K562 (cell line): Measurements from ENCODE around the gene BIRC7. TPM values are rescaled to one million over a fixed set of nuclear protein-coding genes. Genes with fewer than 3 reads are reported as not detected.

ENCODE experiments used
- ATAC-seq: fragments of 200-7000 bp; cut with Tn5 transposase; 3 replicates; pipeline ENCODE4 v1.9.1; 2020; ENCODE audit warnings: moderate library complexity
- BruUV-seq: library from RNA; stranded (reverse); fragments of 400-500 nt; replicated peaks from 2 replicates; lab custom pipeline; 2021; lab: Mats Ljungman, UMichigan
- CTCF ChIA-PET: fragments of 300-600 bp; formaldehyde crosslinking; extraction: SDS; loops from one replicate; lab custom pipeline; 2021; ENCODE audit warnings: low intra/inter-chr PET ratio; lab: Yijun Ruan, JAX
- POLR2A ChIA-PET: fragments of 300-600, 350-650 bp; sonication (Branson Sonifier 250); formaldehyde crosslinking; extraction: SDS; loops from one replicate; lab custom pipeline; 2021; ENCODE audit warnings: antibody characterized with exemption, inconsistent platforms; lab: Yijun Ruan, JAX
- DNase-seq, 4 experiments: peaks; one replicate each; pipeline versions ENCODE4 v3.0.0 to v3.0.0-alpha.2; 2011 to 2018; ENCODE audit warnings: low spot score in 3 of 4, mixed read lengths in 3 of 4; ENCODE audit errors: extremely low read depth in 1 of 4
- FAIRE-seq: peaks from 2 replicates; lab custom pipeline; 2011; peaks lifted over from hg19 to GRCh38; lab: Jason Lieb, UNC
- H2AFZ ChIP-seq: 2 replicates; pipeline ENCODE4 v1.6.0; 2011; ENCODE audit warnings: low read depth, low read length, control low read depth, inconsistent platforms
- H3K27ac ChIP-seq: fragments of 200-600 bp; 3 replicates; pipeline ENCODE4 v1.8.0; 2011; ENCODE audit warnings: low read depth, mild to moderate bottlenecking, control low read depth, inconsistent platforms, low read length, moderate library complexity, mixed read lengths; ENCODE audit errors: extremely low read depth
- H3K27me3 ChIP-seq, 2 experiments: fragments of 300-600 bp in 1 of 2; 2 replicates in 1 of 2; 3 replicates in 1 of 2; pipeline versions ENCODE4 v1.6.0 to v1.8.0; 2011; ENCODE audit warnings: inconsistent platforms in 2 of 2, low read length in 2 of 2, mild to moderate bottlenecking in 1 of 2, mixed read lengths in 1 of 2, moderate library complexity in 1 of 2; ENCODE audit not compliant: control insufficient read depth in 2 of 2, insufficient read depth in 2 of 2
- H3K36me3 ChIP-seq: fragments of 300-600 bp; 3 replicates; pipeline ENCODE4 v1.8.0; 2011; ENCODE audit warnings: mild to moderate bottlenecking, low read length, inconsistent platforms; ENCODE audit not compliant: control insufficient read depth, insufficient read depth
- H3K4me1 ChIP-seq, 2 experiments: fragments of 200-600 bp in 1 of 2; replicated peaks in 1 of 2; 2 replicates in 1 of 2; 3 replicates in 1 of 2; pipeline versions ENCODE4 v1.5.1 to v1.8.0; 2011; ENCODE audit warnings: inconsistent platforms in 2 of 2, low read length in 2 of 2, mild to moderate bottlenecking in 1 of 2, mixed read lengths in 1 of 2, moderate library complexity in 1 of 2; ENCODE audit not compliant: control insufficient read depth in 2 of 2, insufficient read depth in 2 of 2
- H3K4me2 ChIP-seq: 2 replicates; pipeline ENCODE4 v1.6.1; 2011; ENCODE audit warnings: low read length, control low read depth, inconsistent platforms, mixed read lengths; ENCODE audit not compliant: insufficient read depth
- H3K4me3 ChIP-seq: fragments of 200-600 bp; sonication (generic), shearing (Covaris generic); 2 replicates; pipeline ENCODE4 v1.5.1; 2016; ENCODE audit warnings: control low read depth, inconsistent platforms
- H3K79me2 ChIP-seq: fragments of 200-600 bp; 3 replicates; pipeline ENCODE4 v1.8.0; 2011; ENCODE audit warnings: low read length, inconsistent platforms; ENCODE audit not compliant: control insufficient read depth, insufficient read depth
- H3K9ac ChIP-seq, 2 experiments: 2 replicates each; pipeline versions ENCODE4 v1.6.0 to v1.6.1; 2011; ENCODE audit warnings: low read depth in 2 of 2, low read length in 2 of 2, control low read depth in 1 of 2, inconsistent platforms in 1 of 2, mild to moderate bottlenecking in 1 of 2, mixed read lengths in 1 of 2; ENCODE audit not compliant: insufficient read depth in 1 of 2
- H3K9me1 ChIP-seq: one replicate; pipeline ENCODE4 v1.6.0; 2011; ENCODE audit warnings: inconsistent platforms, mild to moderate bottlenecking, low read length, moderate library complexity; ENCODE audit not compliant: control insufficient read depth, insufficient read depth
- H3K9me3 ChIP-seq: replicated peaks from 2 replicates; pipeline ENCODE4 v1.5.1; 2011; ENCODE audit warnings: low read depth, low read length, inconsistent platforms; ENCODE audit not compliant: control insufficient read depth, insufficient read depth
- H4K20me1 ChIP-seq: replicated peaks from 2 replicates; pipeline ENCODE4 v1.6.1; 2011; ENCODE audit warnings: low read length, inconsistent platforms, mixed read lengths; ENCODE audit not compliant: control insufficient read depth, insufficient read depth
- CHD2 ChIP-seq: IDR thresholded peaks from 2 replicates; pipeline ENCODE4 v1.6.1; 2011; ENCODE audit warnings: low read depth, low read length
- MED1 ChIP-seq: sonication (generic); formaldehyde crosslinking; IDR thresholded peaks from 2 replicates; pipeline ENCODE4 v1.8.1; 2023; ENCODE audit warnings: missing genetic modification reagents, borderline replicate concordance
- MTA3 ChIP-seq: fragments of 450-650 bp; formaldehyde crosslinking; IDR thresholded peaks from 2 replicates; pipeline ENCODE4 v1.6.1; 2017; ENCODE audit warnings: mild to moderate bottlenecking, borderline replicate concordance
- NCOR1 ChIP-seq: fragments of 450-650 bp; IDR thresholded peaks from 2 replicates; pipeline ENCODE4 v1.6.1; 2016; ENCODE audit warnings: mild to moderate bottlenecking, moderate library complexity
- POLR2AphosphoS2 ChIP-seq: IDR thresholded peaks from 2 replicates; pipeline ENCODE4 v1.6.1; 2012; ENCODE audit warnings: low read length, improper control_type of control experiment
- POLR2G ChIP-seq: fragments of 200-400 bp; formaldehyde crosslinking; IDR thresholded peaks from 2 replicates; pipeline ENCODE4 v1.6.1; 2017; ENCODE audit warnings: low read depth, mild to moderate bottlenecking, antibody characterized with exemption, low read length, moderate library complexity
- RBFOX2 ChIP-seq: fragments of 200-400 bp; formaldehyde crosslinking; IDR thresholded peaks from 2 replicates; pipeline ENCODE4 v1.6.1; 2017; ENCODE audit warnings: low read depth, mild to moderate bottlenecking, low read length, moderate library complexity
- SMARCA4 ChIP-seq: fragments of 450-650 bp; IDR thresholded peaks from 2 replicates; pipeline ENCODE4 v1.6.1; 2016
- SOX6 ChIP-seq: fragments of 450-650 bp; IDR thresholded peaks from 2 replicates; pipeline ENCODE4 v1.6.1; 2014; ENCODE audit warnings: mild to moderate bottlenecking
- SUPT5H ChIP-seq: fragments of 450-650 bp; IDR thresholded peaks from 2 replicates; pipeline ENCODE4 v1.6.1; 2016
- XRCC4 ChIP-seq: IDR thresholded peaks from one replicate; pipeline ENCODE4 v1.6.1; 2011; ENCODE audit not compliant: insufficient read depth, insufficient read length; ENCODE audit errors: extremely low read depth
- YBX1 ChIP-seq: fragments of 450-650 bp; IDR thresholded peaks from 2 replicates; pipeline ENCODE4 v1.7.1; 2016; ENCODE audit warnings: mild to moderate bottlenecking
- ZFP36 ChIP-seq: fragments of 150-350 bp; IDR thresholded peaks from 2 replicates; pipeline ENCODE4 v1.6.1; 2018; ENCODE audit warnings: low read length, low read depth; ENCODE audit not compliant: partially characterized antibody
- ZNF785 ChIP-seq: fragments of 250-450 bp; sonication (Bioruptor Pico); IDR thresholded peaks from 2 replicates; pipeline ENCODE4 v1.4.0; 2020; ENCODE audit warnings: mild to moderate bottlenecking
- WGBS: fragments of 100-300 bp; shearing (Covaris generic); methylation state at CpG from one replicate; pipeline ENCODE4 v1.1.6; 2016; ENCODE audit warnings: low coverage, mixed read lengths; ENCODE audit not compliant: insufficient coverage; ENCODE audit errors: missing lambda C conversion rate; 5-methylcytosine and 5-hydroxymethylcytosine counted together
- in situ Hi-C: fragments of 300-500 bp; cut with MboI; formaldehyde crosslinking; loops from 4 replicates; pipeline ENCODE4 v1.15.0; 2018; ENCODE audit warnings: inconsistent platforms, mixed read lengths
- intact Hi-C: fragments of 100-400 bp; cut with micrococcal nuclease; formaldehyde crosslinking; loops from 2 replicates; pipeline ENCODE4 v1.14.2; 2022
- polyA plus RNA-seq, 8 experiments: library from polyadenylated mRNA; depleted of rRNA in 4 of 8; stranded (reverse) in 5 of 8; unstranded in 3 of 8; fragments of >200 nt; fragmentation: Nextera tagmentation in 2 of 8; fragmentation: Illumina TruSeq in 1 of 8; extraction: Ambion mirVana in 2 of 8; extraction: Trizol in 1 of 8; gene quantifications; 2 replicates each; pipeline versions ENCODE4 v1.2.1 to v1.2.3, GENCODE V29; 2011 to 2014; ENCODE audit warnings: inconsistent platforms in 1 of 8, missing spikeins in 1 of 8
- total RNA-seq, 7 experiments: library from RNA; depleted of rRNA in 6 of 7; stranded (reverse); fragments of >200 nt in 6 of 7; fragmentation: Illumina TruSeq in 2 of 7; extraction: Trizol in 2 of 7; gene quantifications; 2 replicates each; pipeline versions ENCODE4 v1.2.1 to v1.2.3, GENCODE V29; 2011 to 2021; ENCODE audit warnings: low replicate concordance in 1 of 7
- TF ChIP-seq, protein P1 (sequence below): sonication (generic); formaldehyde crosslinking; IDR thresholded peaks from 2 replicates; pipeline ENCODE4 v1.8.0; 2022; ENCODE audit warnings: mild to moderate bottlenecking, missing genetic modification reagents, borderline replicate concordance

BIRC7 gene
- total and polyA plus RNA-seq, 9 of the 15 experiments (the other 6 are each of a cell fraction or from before 2014, with no cell fraction given), result 0.14 to 0.19 (median 0.16) TPM; not detected in 5

DNA sequence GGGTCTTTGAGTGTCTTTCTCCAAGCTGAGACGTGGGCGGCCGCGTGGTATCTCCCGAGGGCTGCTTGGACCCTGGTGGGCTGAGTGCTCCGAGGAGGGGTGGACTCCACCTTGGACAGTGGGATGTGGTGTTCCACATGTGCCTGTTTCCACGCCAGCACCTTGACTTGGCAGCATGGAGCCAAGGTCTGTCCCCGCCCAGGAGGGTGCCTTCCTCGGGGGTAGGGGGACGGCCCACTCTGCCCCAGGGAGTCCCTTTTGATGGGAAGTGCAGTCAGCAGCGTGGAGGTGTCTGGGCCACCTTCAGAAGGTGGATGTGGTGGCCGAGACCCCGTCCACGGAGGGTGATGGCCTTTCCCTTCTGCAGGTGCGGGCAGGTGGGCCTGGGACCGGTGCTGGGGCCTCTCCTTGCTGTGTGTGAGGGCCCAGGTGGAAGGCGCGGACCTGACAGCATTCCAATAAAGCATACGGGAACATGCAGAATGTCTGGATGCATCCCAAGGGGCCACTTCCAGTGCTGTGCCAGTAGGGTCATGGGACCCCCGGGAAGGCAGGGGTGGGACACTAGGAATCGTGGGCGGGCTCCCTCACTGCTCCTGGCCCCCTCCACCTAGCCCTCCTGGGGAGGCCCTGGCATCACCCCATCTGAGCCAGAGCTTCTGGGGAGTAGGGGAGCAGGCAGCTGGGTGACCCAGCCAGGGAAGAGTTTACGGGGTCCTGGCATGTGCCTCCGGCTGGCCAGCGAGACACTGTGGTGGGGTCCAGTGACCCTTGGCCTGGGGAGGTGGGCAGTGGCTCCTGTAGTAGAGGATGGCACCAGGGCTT lies 53.8 kb downstream of the BIRC7 start:
- in situ Hi-C loops, result no loop called here
- no peak overlapping the region for H2AFZ ChIP-seq
- H3K79me2 ChIP-seq, result no peaks in the 10 kb centered on the region
- WGBS, result 90% methylated on average over 21 of the region's 25 CpGs
- H3K9ac ChIP-seq, result no peak overlapping the region; a peak in 1 of 4 replicates
- ChIA-PET CTCF (no interaction called here), POLR2A (interaction anchor here (0.6 to 1.2 kb wide), 2 partner anchors 13 to 137 kb away, joined by 3 to 5 read pairs; no protein-coding TSS in a partner anchor)
- H3K9me3 ChIP-seq, result no peaks in the 10 kb centered on the region
- DNase-seq, result no peak
- H3K4me1 ChIP-seq, result peaks cover 0 to 56% of the 10 kb centered on the region in 2 experiments; a peak in 2 of 5 replicates
- H3K36me3 ChIP-seq, result peaks cover 38% of the 10 kb centered on the region; the same call in 2 of the 3 replicates
- FAIRE-seq, result no peak
- H3K9me1 ChIP-seq, result peaks cover 10% of the 10 kb centered on the region
- H3K4me3 ChIP-seq, result no peak overlapping the region
- BruUV-seq, result no TSS peak
- intact Hi-C loops, result loop anchor here (5.0 kb wide), 1 partner anchor 62 kb away; no protein-coding TSS in a partner anchor
- ATAC-seq, result no peak
- no peak overlapping the region for H3K4me2 ChIP-seq
- H3K27me3 ChIP-seq, result peaks cover 1 to 2% of the 10 kb centered on the region in 2 experiments; a peak in 3 of 5 replicates
- TF ChIP-seq POLR2G (peak; percentile 21), ZFP36 (no peak), YBX1 (no peak), SMARCA4 (no peak), ZNF785 (CRISPR knock-in tag) (no peak), XRCC4 (no peak), MTA3 (peak; percentile 32; the same call in 1 of the 2 replicates), CHD2 (no peak), MED1 (CRISPR knock-in tag) (no peak), POLR2AphosphoS2 (0 out of 2 replicates have a peak, but pooled peaks have one; percentile 14), SUPT5H (peak; percentile 22; the same call in 1 of the 2 replicates), NCOR1 (no peak), SOX6 (no peak), RBFOX2 (0 out of 2 replicates have a peak, but pooled peaks have one; percentile 24)
- TF ChIP-seq, protein P1, sequence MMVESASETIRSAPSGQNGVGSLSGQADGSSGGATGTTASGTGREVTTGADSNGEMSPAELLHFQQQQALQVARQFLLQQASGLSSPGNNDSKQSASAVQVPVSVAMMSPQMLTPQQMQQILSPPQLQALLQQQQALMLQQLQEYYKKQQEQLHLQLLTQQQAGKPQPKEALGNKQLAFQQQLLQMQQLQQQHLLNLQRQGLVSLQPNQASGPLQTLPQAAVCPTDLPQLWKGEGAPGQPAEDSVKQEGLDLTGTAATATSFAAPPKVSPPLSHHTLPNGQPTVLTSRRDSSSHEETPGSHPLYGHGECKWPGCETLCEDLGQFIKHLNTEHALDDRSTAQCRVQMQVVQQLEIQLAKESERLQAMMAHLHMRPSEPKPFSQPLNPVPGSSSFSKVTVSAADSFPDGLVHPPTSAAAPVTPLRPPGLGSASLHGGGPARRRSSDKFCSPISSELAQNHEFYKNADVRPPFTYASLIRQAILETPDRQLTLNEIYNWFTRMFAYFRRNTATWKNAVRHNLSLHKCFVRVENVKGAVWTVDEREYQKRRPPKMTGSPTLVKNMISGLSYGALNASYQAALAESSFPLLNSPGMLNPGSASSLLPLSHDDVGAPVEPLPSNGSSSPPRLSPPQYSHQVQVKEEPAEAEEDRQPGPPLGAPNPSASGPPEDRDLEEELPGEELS (CRISPR knock-in tag), result no peak
- TF ChIP-seq, all 486 proteins: peak for 5
- no peak overlapping the region for H3K27ac ChIP-seq
- peaks cover 25% of the 10 kb centered on the region for H4K20me1 ChIP-seq
